Measurements from ENCODE around the gene ATRX.

DNA sequence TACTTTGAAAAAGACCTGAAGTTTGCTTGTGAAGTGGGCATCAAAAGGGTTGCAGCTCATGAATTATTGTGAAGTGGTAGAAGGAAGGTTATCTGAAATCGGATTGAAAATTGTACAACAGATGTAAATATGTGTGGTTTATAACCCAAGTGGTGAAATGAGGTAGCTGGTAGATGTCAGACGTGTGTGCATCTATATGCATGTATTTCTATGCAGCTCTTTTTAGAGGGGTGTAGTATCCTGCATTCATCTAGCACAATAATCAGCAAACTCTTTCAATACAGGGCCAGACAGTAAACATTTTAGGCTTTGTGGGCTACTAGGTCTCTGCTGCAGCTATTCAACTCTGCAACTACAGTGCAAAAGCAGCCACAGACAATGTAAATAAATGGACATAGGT lies 9.4 kb downstream of the ATRX start:
- no peak for TF ChIP-seq POLR2AphosphoS5 (IDR thresholded peaks at IDR 0.05; ENCODE audit: low read depth, low read length)
- TF ChIP-seq POLR2A (IDR thresholded peaks at IDR 0.05; ENCODE audit: low read depth, low read length): no peak
- TF ChIP-seq TAF1 (IDR thresholded peaks at IDR 0.05; ENCODE audit: borderline replicate concordance, low read depth, low read length): no peak

Data from GM12892 (cell line).